IPS-NIHi7 (cell line): ENCODE measurements around the gene MTMR8.
"Not testable (repeated sequence)": the region's sequence is repeated elsewhere in the genome, so short reads cannot be mapped to it uniquely, and the experiment has no call there.

Experiments used
- DNase-seq: peaks from one replicate; pipeline ENCODE4 v3.0.0; 2012; ENCODE audit warnings: mixed read lengths; ENCODE audit errors: extremely low spot score

The MTMR8 gene

DNA sequence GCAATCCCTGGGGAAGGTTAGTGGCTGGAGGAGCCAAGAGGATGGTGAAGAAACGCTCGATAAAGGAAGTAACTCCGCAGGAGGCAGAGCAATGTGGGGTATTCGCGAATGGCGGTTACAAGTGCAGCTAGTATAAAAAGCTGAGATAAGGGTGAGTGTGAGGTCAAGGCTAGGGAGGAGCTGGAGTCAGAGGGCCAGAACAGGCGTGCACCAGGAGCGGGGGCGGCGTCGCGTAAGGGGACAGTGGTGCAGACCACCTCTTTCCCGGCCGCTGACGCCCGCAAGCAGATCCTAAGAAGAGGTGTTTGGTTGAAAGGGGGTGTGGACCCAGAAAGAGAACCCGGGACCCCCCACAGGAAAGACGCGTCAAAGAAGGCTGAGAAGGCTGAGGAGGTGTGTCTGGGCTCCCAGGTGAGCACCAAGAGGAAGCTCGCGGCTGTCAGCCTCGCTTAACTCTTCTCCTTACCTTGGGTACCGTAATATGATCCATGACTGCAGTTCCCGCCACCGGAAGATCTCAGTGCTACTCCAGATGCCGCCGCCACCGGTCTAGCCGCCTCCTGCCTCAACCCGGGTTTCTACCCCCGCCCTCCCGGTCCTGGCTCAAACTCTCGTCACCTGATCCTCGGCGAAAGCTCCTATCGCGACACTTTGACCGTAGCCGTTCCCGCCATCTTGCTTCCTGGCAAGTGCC, at the start of gene MTMR8:
Gene MTMR8, minus strand, starts transcription at position 579 of the 694 bp plus-strand sequence. Its CDS starts 89 bp downstream, at position 490.
- DNase-seq, result peak; percentile 88

DNA sequence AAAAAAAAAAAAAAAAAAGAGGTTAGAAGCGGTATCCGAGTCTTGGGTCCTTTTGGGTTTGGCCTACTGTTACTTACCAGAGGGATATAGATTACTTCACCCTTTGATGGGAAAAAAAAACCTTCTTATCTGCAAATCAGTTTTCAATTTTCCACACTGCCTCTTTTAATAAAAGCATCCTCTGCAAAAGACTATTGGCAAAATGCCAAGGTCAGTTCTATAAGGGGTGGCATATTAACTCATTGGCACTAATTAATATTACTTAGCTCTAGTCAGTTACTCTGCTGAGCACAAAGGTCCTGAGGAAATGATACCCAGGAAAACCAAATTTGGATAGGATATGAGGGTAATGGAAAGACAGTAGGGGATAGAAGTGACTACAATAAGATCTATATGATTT, 44.3 kb upstream of the MTMR8 start:
- DNase-seq, result no peak

GRCh38 chrX:64437665-64438064, 42.4 kb upstream of the MTMR8 start:
- DNase-seq, result no peak

- no peak for DNase-seq
Measured at GRCh38 chrX:64437218-64437617, 42.0 kb upstream of the MTMR8 start.

GRCh38 chrX:64428371-64428770, 33.1 kb upstream of the MTMR8 start:
- no peak for DNase-seq

GRCh38 chrX:64427787-64428186, 32.5 kb upstream of the MTMR8 start:
- DNase-seq, result no peak

DNA sequence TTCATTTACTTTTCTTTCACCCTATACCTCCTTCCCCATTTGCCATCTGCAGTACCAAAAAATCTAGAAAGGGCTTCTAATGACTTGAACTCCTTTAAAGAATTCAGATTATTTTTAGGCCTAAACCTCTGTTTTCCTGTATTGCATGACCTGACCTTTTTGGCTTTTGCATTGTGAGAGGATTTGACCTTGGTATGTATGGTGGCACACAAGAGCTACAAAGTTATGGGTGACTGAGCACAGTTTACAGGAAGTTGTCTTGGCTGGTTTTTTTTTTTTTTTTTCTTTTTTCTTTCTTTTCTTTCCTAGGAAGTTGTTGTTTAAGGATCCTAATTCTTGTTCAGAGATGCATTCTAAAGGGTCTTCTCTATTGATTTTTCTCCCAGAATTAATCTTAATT, 32.0 kb upstream of the MTMR8 start:
- DNase-seq, result no peak

DNA sequence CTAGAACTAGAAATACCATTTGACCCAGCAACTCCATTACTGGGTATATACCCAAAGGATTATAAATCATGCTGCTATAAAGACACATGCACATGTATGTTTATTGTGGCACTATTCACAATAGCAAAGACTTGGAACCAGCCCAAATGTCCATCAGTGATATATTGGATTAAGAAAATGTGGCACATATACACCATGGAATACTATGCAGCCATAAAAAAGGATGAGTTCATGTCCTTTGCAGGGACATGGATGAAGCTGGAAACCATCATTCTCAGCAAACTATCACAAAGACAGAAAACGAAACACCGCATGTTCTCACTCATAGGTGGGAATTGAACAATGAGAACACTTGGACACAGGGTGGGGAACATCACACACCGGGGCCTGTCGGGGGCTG, 14.5 kb upstream of the MTMR8 start:
- not testable (repeated sequence) for DNase-seq

- no peak for DNase-seq
Measured at GRCh38 chrX:64398088-64398487, 2.8 kb upstream of the MTMR8 start.

DNA sequence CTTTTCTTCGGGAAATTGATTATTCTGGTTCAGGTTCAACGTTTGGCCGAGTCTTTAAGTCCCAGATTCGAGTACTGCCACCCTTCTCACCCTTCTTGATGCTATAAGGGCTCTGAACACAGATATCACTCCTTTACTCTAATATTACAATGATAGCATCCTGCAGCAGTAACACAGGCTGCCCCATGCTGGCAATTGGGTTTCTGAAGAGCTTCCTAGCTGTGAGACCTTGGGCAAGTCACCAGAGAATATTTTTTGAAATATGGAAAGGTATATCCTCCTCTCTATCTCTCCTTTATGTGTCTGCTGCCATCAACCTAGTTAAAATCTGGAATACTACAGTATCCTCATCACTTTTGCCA, 297 bp upstream of the MTMR8 start:
- DNase-seq, result no peak

- peak; percentile 10 for DNase-seq
Measured at GRCh38 chrX:64394059-64394873, 986 bp downstream of the MTMR8 start.

DNA sequence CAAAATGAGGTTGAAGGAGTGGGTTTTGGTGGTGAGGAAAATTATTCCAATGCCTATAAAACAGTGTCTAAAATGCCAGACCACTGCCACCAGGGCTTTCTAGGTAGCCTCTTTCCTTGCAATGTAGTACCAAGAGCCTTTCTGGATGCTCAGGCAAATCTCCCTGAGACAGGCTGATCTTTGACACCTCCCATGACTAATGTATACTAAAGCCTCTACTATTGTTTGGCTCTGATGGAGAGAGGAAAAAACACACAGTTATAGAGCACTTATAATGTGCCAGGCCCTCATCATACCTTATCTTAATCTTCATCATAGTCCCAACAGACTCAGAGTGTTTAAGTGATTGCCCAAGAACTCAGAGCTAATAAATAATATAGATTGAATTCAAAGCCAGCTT, 5.8 kb downstream of the MTMR8 start:
- no peak for DNase-seq

DNA sequence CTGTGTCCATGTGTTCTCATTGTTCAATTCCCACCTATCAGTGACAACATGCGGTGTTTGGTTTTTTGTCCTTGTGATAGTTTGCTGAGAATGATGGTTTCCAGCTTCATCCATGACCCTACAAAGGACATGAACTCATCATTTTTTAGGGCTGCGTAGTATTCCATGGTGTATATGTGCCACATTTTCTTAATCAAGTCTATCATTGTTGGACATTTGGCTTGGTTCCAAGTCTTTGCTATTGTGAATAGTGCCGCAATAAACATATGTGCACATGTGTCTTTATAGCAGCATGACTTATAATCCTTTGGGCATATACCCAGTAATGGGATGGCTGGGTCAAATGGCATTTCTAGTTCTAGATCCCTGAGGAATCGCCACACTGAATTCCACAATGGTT, 14.5 kb downstream of the MTMR8 start:
- DNase-seq, result not testable (repeated sequence)

DNA sequence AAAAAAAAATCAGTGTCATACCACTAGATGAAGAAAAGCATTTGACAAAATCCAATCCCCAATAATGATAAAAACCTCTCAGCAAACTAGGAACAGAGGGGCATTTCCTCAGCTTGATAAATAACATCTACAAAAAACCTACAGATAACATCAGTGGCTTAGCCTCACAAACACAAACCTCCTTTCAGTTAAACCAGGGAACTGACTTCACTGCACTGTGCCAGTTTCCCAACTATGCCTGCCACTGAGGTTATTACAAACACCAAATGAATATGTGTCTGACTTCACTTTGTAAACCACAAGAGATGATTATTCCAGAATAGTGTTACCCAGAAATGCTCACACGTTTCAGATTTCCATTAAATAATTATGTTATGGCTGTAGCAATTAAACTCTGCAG, 15.3 kb downstream of the MTMR8 start:
- DNase-seq, result no peak

DNA sequence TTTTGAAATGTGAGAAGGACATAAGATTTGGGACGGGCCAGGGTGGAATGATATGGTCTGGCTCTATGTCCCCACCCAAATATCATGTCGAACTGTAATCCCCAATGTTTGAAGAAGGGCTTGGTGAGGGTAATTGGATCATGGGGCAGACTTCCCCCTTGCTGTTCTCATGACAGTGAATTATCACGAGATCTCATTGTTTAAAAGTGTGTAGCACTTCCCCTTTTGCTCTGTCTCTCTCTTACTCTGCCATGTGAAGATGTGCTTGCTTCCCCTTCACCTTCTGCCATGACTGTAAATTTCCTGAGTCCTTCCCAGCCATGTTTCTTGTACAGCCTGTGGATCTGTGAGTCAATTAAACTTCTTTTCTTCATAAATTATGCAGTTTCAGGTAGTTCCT, 17.5 kb downstream of the MTMR8 start:
- no peak for DNase-seq

DNA sequence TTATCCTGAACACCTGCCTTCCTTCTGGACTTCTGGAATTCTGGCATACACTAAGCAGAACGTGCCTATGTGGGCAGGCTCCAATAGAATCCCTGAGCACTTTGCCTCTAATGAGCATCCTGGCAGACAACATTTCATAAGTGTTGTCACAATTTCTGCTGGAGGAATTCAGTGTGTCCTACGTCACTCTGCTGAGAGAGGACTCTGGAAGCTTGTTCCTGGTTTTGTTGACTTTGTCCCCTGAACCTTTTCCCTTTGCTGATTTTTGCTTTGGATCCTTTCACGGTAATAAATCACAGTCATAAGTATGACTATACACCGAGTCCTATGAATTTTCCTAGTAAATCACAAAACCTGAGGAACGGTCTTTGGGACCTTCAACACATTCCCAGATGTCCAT, 43.2 kb downstream of the MTMR8 start:
- DNase-seq, result no peak

- DNase-seq, result no peak
Measured at GRCh38 chrX:64350521-64350920, 44.7 kb downstream of the MTMR8 start.

DNA sequence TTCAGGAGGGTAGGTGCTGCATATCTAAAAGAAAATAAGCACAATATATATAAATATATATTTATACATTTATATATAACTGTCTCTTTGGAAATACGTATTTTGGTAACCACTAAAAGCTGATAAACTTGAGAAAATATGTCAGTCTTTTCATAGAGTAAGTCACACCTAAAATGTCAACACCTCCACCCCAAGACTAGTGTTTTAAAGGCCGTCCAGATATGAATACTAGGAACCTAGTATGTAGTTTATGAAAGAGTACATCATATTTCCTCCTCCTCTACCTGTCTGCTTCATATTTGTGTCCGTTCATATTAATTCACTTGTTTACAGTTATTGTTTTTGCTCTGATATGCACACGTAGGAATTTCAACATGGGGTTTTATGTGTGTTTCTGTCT, 45.2 kb downstream of the MTMR8 start:
- no peak for DNase-seq

DNA sequence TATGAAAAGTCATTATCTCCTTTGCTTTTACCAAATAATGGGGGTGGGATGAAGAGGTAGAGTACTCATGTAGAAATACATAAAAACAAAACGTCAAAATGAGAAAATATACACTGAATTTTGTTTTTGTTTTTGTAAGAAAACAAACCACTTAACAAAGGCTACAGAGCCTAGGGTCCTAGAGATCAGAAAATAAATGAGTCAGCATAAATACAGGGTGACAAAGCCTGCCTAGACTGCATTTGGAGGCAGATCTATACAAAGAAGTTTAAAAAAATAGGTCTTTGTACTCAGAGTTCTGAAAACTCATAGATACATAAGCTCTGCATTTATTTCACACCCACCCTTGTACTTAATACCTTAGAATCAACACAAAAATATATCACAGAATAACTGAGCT, 52.4 kb downstream of the MTMR8 start:
- DNase-seq, result no peak

DNA sequence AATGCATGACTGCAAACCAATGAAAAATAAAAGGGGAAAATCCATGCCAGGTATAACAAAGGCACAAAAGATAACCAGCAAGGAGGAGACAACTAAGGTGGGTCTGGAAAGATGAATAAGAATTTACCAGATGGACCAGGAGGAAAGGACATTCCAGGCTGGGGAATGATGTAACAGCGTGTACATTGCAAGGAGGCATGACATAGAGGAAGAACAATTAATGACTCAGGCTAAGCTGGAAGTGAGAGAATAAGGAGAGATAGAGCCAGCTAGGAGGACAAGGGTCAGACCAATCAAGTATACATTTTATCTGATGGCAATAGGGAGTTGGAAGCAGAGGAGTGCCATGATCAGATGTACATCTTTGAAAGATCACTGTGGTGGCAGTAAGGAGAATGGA, 57.0 kb downstream of the MTMR8 start:
- no peak for DNase-seq

DNA sequence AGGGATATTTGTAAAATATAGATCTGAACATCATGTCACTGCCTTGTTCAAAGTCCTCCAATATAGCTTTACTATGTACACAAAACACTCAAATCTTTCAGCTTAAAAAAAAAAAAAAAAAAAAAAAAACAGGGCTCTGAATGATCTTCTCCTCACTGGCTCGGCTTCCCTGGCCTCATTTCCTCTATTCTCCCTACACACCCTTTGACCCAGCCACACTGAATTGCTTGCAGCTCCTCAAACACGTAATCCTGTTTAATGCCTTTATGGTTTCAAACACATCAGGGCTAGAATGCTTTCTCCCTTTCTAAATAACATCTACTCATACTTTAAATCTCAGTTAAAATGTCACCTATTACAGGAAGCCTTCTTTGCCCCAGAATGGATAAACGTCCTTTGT, 60.8 kb downstream of the MTMR8 start:
- no peak for DNase-seq

- DNase-seq, result no peak
Measured at GRCh38 chrX:64330284-64330683, 65.0 kb downstream of the MTMR8 start.

DNA sequence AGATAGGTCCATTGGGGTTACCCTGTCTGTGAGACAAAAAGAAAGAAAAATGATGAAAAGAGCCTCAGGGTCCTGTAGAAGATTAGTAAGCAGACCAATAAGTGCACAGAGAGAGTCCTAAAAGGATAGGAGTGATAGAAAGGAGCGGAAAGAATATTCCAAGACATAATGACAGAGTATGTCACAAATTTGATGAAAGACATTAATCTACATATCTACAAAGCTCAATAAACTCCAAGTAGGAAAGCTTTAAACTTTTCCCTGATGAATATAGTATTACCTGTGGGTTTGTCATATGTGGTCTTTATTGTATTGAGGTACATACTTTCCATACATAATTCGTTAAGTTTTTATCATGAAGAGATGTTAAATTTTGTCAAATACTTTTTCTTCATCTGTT, 73.7 kb downstream of the MTMR8 start:
- DNase-seq, result no peak
